ENCODE data around the gene PRELID1.

PRELID1 gene

GRCh38 chr5:177314376-177315342, 11.1 kb downstream of the PRELID1 start:
- no peak for DNase-seq (ENCODE audit: low read depth)

GRCh38 chr5:177315411-177315810, 11.8 kb downstream of the PRELID1 start:
- no peak for DNase-seq (ENCODE audit: low read depth)

- no peak for DNase-seq (ENCODE audit: low read depth)
Measured at GRCh38 chr5:177316005-177316404, 12.4 kb downstream of the PRELID1 start.

- peak; percentile 67 for DNase-seq (ENCODE audit: low read depth)
Measured at GRCh38 chr5:177317959-177318377, 14.4 kb downstream of the PRELID1 start.

- DNase-seq (ENCODE audit: low read depth), result no peak
Measured at GRCh38 chr5:177319913-177320588, 16.5 kb downstream of the PRELID1 start.

GRCh38 chr5:177320879-177321278, 17.3 kb downstream of the PRELID1 start:
- DNase-seq (ENCODE audit: low read depth), result no peak

GRCh38 chr5:177325868-177326381, 22.3 kb downstream of the PRELID1 start:
- no peak for DNase-seq (ENCODE audit: low read depth)

GRCh38 chr5:177327539-177328522, 24.2 kb downstream of the PRELID1 start:
- no peak for DNase-seq (ENCODE audit: low read depth)

- no peak for DNase-seq (ENCODE audit: low read depth)
Measured at GRCh38 chr5:177328545-177329231, 25.1 kb downstream of the PRELID1 start.

- DNase-seq (ENCODE audit: low read depth), result no peak
Measured at GRCh38 chr5:177329883-177330282, 26.3 kb downstream of the PRELID1 start.

GRCh38 chr5:177330991-177331842, 27.6 kb downstream of the PRELID1 start:
- no peak for DNase-seq (ENCODE audit: low read depth)

- no peak for DNase-seq (ENCODE audit: low read depth)
Measured at GRCh38 chr5:177332031-177332895, 28.7 kb downstream of the PRELID1 start.

GRCh38 chr5:177332896-177333260, 29.3 kb downstream of the PRELID1 start:
- DNase-seq (ENCODE audit: low read depth), result no peak

GRCh38 chr5:177333420-177334154, 30.0 kb downstream of the PRELID1 start:
- no peak for DNase-seq (ENCODE audit: low read depth)

GRCh38 chr5:177334155-177334551, 30.6 kb downstream of the PRELID1 start:
- no peak for DNase-seq (ENCODE audit: low read depth)

- DNase-seq (ENCODE audit: low read depth), result no peak
Measured at GRCh38 chr5:177334781-177335700, 31.4 kb downstream of the PRELID1 start.

- no peak for DNase-seq (ENCODE audit: low read depth)
Measured at GRCh38 chr5:177335701-177336065, 32.1 kb downstream of the PRELID1 start.

Measured in stimulated activated CD8-positive, alpha-beta memory T cell treated with anti-CD3 and anti-CD28 coated beads, Interleukin-4, amount 100 ng/mL, for 24 hours (primary cell).